Kidney epithelial cell (primary cell): ENCODE results near the gene ANO3. TPM values are rescaled to one million over a fixed set of nuclear protein-coding genes. Genes with fewer than 3 reads are reported as not detected.

Experiments used
- DNase-seq: peaks from one replicate; pipeline ENCODE4 v3.0.0-alpha.2; 2010; ENCODE audit warnings: low read depth
- H3K27me3 ChIP-seq: 2 replicates; pipeline ENCODE4 v1.6.0; 2011; ENCODE audit warnings: low read length; ENCODE audit not compliant: control insufficient read depth, insufficient read depth
- H3K36me3 ChIP-seq: 2 replicates; pipeline ENCODE4 v1.5.1; 2011; ENCODE audit warnings: low read length; ENCODE audit not compliant: control insufficient read depth, insufficient read depth
- H3K4me3 ChIP-seq: 2 replicates; pipeline ENCODE4 v1.5.1; 2011; ENCODE audit warnings: low read depth, mild to moderate bottlenecking, control low read depth, low read length
- total RNA-seq: library from RNA; depleted of rRNA; stranded (reverse); fragments of >200 nt; gene quantifications from 2 replicates; pipeline ENCODE4 v1.2.3, GENCODE V29; 2015
- TF ChIP-seq, protein P1 (sequence below): IDR thresholded peaks from 2 replicates; pipeline ENCODE4 v1.5.1; 2011; ENCODE audit warnings: mild to moderate bottlenecking, moderate library complexity, low read length, control low read depth, inconsistent platforms; ENCODE audit not compliant: insufficient read depth, poor library complexity, severe bottlenecking

Gene ANO3
- total RNA-seq, 1 donor from 2014 or later, result not detected

DNA sequence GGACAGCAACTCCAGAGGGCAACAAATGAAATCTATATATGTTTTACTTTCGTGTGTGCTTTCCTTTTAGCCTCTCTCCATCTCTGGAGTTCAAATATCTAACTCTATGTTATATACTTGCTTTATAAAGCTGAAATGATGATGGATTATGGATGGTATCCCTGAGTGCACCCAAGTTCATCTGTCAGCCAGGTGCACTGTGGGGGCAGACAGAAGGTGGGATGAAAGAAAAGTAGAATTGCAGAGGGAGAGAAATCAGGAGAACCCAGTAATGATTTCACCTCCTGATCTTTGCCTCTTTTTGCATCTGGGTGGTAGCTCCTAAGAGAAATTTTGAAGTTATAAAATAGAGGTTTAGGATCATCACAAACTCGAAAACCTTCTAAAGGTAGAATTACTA lies 237.7 kb downstream of the ANO3 start:
- Histone ChIP-seq H3K36me3 (no peaks in the 10 kb centered on the region), H3K4me3 (no peak overlapping the region), H3K27me3 (no peaks in the 10 kb centered on the region)
- TF ChIP-seq, protein P1, sequence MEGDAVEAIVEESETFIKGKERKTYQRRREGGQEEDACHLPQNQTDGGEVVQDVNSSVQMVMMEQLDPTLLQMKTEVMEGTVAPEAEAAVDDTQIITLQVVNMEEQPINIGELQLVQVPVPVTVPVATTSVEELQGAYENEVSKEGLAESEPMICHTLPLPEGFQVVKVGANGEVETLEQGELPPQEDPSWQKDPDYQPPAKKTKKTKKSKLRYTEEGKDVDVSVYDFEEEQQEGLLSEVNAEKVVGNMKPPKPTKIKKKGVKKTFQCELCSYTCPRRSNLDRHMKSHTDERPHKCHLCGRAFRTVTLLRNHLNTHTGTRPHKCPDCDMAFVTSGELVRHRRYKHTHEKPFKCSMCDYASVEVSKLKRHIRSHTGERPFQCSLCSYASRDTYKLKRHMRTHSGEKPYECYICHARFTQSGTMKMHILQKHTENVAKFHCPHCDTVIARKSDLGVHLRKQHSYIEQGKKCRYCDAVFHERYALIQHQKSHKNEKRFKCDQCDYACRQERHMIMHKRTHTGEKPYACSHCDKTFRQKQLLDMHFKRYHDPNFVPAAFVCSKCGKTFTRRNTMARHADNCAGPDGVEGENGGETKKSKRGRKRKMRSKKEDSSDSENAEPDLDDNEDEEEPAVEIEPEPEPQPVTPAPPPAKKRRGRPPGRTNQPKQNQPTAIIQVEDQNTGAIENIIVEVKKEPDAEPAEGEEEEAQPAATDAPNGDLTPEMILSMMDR, result no peak
- DNase-seq, result no peak

DNA sequence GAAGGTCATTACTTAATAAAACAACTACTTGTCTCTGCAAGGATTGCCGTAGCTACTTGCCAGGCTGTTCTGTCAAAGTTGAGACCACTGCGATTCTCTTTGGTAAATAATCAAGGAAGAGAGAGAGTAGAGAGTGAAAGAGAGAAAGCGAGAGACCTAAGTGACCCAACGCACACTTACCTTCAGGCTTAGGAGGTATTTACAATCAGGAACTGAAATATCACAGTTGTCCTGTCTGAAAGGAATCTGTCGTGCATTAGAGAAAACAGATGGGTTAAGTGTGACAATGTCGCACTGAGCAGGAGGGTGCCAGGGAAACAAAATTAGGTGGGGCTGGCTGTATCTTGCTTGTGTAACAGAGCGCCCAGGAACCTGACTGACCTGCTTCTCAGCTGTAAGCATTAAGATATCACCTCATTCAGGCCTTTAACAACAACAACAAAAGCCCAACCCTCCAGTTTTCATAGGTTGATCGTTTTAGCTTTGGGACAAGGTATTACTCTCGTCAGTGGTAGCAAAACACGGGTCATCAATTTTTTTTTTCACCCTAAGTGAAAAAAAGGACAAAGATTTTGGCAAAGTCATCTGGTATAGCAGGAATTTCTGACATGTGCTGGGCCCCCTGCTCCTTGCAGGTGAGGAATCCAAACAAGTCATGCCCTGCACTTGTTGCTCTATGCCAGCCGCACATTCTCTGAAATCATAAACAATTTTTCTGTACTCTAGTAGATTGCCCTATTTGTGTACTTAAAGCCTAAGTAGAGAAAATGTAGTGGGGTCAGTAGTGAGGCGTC lies 240.1 kb downstream of the ANO3 start, which contains the start of gene MUC15:
Gene MUC15 (minus strand): TSS at position 403 of the 794 bp plus-strand sequence. CDS start 5,169 bp downstream, outside the sequence.
- Histone ChIP-seq H3K27me3 (no peaks in the 10 kb centered on the region), H3K4me3 (no peak within 1 kb of the TSS), H3K36me3 (no peaks in the 10 kb centered on the region)
- DNase-seq, result no peak
- TF ChIP-seq, protein P1, result no peak

DNA sequence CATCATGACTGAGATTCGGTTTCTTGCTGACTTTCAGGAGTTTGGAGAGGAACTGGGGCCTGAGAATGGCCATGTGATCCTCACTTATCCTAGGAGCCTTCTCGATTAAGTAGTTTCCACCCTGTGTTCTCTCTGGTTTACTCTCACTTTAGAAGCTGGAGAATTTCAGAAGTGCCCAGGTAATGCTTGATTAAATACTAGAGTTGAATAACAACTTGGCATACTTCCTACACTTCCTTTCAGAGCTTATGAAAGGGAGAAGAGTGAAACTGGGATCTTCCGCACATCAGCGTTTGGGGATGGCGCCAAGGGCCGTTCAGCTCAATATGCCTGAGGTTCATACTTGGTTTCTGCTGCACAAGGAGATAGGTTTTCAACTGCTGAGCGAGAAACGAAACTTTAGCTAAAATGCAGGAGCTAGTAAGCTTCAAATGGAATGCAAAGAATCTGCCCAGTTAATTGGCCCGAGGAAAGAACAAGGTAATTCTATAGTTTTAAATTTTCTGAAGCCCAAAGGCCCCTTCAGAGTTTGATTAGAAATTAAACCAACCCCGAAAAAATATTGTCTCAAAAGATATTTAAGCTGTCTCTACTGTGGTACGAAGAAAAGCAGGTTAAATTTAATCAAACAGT lies 241.0 kb downstream of the ANO3 start:
- DNase-seq, result no peak
- H3K4me3 ChIP-seq, result no peak overlapping the region

DNA sequence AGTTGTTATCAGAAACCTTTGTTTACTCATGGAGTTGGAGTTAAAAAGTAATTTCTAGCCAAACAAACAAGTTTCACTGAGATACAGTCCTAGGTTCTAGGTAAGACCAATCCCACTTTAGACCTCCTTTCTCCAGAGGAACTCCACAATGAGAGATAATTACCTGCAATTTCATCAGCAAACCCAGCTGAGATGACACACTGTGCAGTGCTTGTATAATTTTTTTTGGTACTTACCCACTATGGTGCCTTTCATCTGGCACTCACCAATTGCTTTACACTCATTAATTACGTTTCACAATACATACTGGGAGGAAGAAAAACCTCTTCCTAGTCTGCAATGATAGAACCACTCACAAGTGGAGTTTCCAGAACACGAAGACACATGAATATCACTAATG lies 242.0 kb downstream of the ANO3 start:
- Histone ChIP-seq H3K36me3 (no peaks in the 10 kb centered on the region), H3K4me3 (no peak overlapping the region), H3K27me3 (no peaks in the 10 kb centered on the region)
- DNase-seq, result no peak
- TF ChIP-seq, protein P1, result no peak

More for the DNA sequence above, 241.0 kb downstream of the ANO3 start:
- no peaks in the 10 kb centered on the region for H3K27me3 ChIP-seq
- TF ChIP-seq, protein P1, result no peak
- H3K36me3 ChIP-seq, result no peaks in the 10 kb centered on the region

DNA sequence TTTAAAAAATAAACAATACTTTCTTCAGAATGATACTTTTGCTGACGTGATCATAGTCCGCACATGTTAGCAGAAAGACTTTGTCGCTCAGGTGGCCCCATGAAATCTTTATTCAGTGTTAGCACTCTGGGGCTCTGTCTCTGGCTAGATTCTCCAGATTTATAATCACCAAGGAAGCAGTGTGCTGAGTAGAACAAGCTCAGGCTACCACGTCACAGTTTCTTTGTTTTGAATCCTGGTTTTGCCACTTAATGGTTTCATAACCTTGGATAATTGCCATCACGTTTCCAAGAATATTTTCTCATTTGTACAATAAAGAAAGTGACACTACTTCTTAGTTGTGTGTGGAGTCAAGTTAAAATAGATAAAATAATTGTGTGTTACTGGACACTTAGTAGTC lies 244.0 kb downstream of the ANO3 start:
- DNase-seq, result no peak
- H3K27me3 ChIP-seq, result no peaks in the 10 kb centered on the region

More for the DNA sequence above, 244.0 kb downstream of the ANO3 start:
- Histone ChIP-seq H3K4me3 (no peak overlapping the region), H3K36me3 (no peaks in the 10 kb centered on the region)
- TF ChIP-seq, protein P1, result no peak
